ENCODE results near the gene PCED1B. TPM values are rescaled to one million over a fixed set of nuclear protein-coding genes. Genes with fewer than 3 reads are reported as not detected.

Gene PCED1B
- total and polyA plus RNA-seq, 2 experiments from 2014 or later: 5.1 to 6.6 TPM

GRCh38 chr12:47071241-47071852 is 8.1 kb upstream of the PCED1B start:
- ATAC-seq (peak; percentile 80), DNase-seq (ENCODE audit: low spot score) (peak; percentile 82)
- no peaks in the 10 kb centered on the region for H4K20me1 ChIP-seq (replicated peaks; ENCODE audit: insufficient read depth)
- H3K9me2 ChIP-seq (ENCODE audit: insufficient read depth): no peaks in the 10 kb centered on the region
- TF ChIP-seq JUNB (IDR thresholded peaks at IDR 0.05; ENCODE audit: unreplicated experiment) (no peak), CTCF (conservative IDR thresholded peaks at IDR 0.05; ENCODE audit: low read depth in 2 of 2) (peak; percentile 69 to 77)
- Mint-ChIP-seq H3K27ac (no peak overlapping the region), H3K4me3 (no peak overlapping the region), H3K4me1 (peaks cover 35% of the 10 kb centered on the region), H3K27me3 (ENCODE audit: insufficient read depth, low read depth, poor library complexity) (peaks cover 1% of the 10 kb centered on the region), H3K36me3 (ENCODE audit: low read depth) (no peaks in the 10 kb centered on the region), H3K9me3 (no peaks in the 10 kb centered on the region)
- H3K4me1 ChIP-seq (ENCODE audit: insufficient read depth): peaks cover 4% of the 10 kb centered on the region; the same call in 1 of the 2 replicates
- no peaks in the 10 kb centered on the region for H3K27me3 ChIP-seq (ENCODE audit: insufficient read depth)
- H3K4me2 ChIP-seq: no peak overlapping the region
- H2AFZ ChIP-seq: peak overlapping the region; percentile 20; the same call in 1 of the 2 replicates
- H3K36me3 ChIP-seq (ENCODE audit: insufficient read depth): no peaks in the 10 kb centered on the region
- H3F3A ChIP-seq (replicated peaks; ENCODE audit: low read depth): no peaks in the 10 kb centered on the region
- H3K4me3 ChIP-seq: no peak overlapping the region
- H3K79me2 ChIP-seq (replicated peaks; ENCODE audit: insufficient read depth): no peaks in the 10 kb centered on the region
- H3K27ac ChIP-seq (ENCODE audit: low read depth): no peak overlapping the region

- Mint-ChIP-seq H3K27me3 (ENCODE audit: insufficient read depth, low read depth, poor library complexity) (peaks cover 7% of the 10 kb centered on the region), H3K4me1 (peaks cover 19% of the 10 kb centered on the region), H3K27ac (no peak overlapping the region), H3K36me3 (ENCODE audit: low read depth) (no peaks in the 10 kb centered on the region), H3K4me3 (no peak overlapping the region), H3K9me3 (no peaks in the 10 kb centered on the region)
- Histone ChIP-seq H3K36me3 (ENCODE audit: insufficient read depth) (no peaks in the 10 kb centered on the region), H4K20me1 (replicated peaks; ENCODE audit: insufficient read depth) (no peaks in the 10 kb centered on the region), H3K4me1 (ENCODE audit: insufficient read depth) (0 out of 2 replicates have a peak, but pooled peaks cover 4% of the 10 kb centered on the region), H3K79me2 (replicated peaks; ENCODE audit: insufficient read depth) (no peaks in the 10 kb centered on the region), H3K4me3 (no peak overlapping the region), H3K4me2 (no peak overlapping the region), H3F3A (replicated peaks; ENCODE audit: low read depth) (no peaks in the 10 kb centered on the region), H2AFZ (no peak overlapping the region), H3K27ac (ENCODE audit: low read depth) (no peak overlapping the region), H3K27me3 (ENCODE audit: insufficient read depth) (peaks cover 19% of the 10 kb centered on the region), H3K9me2 (ENCODE audit: insufficient read depth) (no peaks in the 10 kb centered on the region)
- no peak for DNase-seq (ENCODE audit: low spot score)
- no peak for TF ChIP-seq JUNB (IDR thresholded peaks at IDR 0.05; ENCODE audit: unreplicated experiment)
- TF ChIP-seq CTCF (conservative IDR thresholded peaks at IDR 0.05; ENCODE audit: low read depth in 2 of 2): no peak
- no peak for TF ChIP-seq EZH2phosphoT487 (IDR thresholded peaks at IDR 0.05; ENCODE audit: unreplicated experiment)
- ATAC-seq: no peak
Measured at GRCh38 chr12:47073951-47074350, 5.5 kb upstream of the PCED1B start.

- Mint-ChIP-seq H3K36me3 (ENCODE audit: low read depth) (no peaks in the 10 kb centered on the region), H3K9me3 (no peaks in the 10 kb centered on the region), H3K27ac (no peak overlapping the region), H3K4me3 (no peak overlapping the region), H3K4me1 (peaks cover 22% of the 10 kb centered on the region), H3K27me3 (ENCODE audit: insufficient read depth, low read depth, poor library complexity) (peaks cover 11% of the 10 kb centered on the region)
- Histone ChIP-seq H4K20me1 (replicated peaks; ENCODE audit: insufficient read depth) (no peaks in the 10 kb centered on the region), H3K79me2 (replicated peaks; ENCODE audit: insufficient read depth) (no peaks in the 10 kb centered on the region), H2AFZ (no peak overlapping the region), H3K9me2 (ENCODE audit: insufficient read depth) (no peaks in the 10 kb centered on the region), H3K4me1 (ENCODE audit: insufficient read depth) (0 out of 2 replicates have a peak, but pooled peaks cover 4% of the 10 kb centered on the region), H3K4me2 (no peak overlapping the region), H3F3A (replicated peaks; ENCODE audit: low read depth) (no peaks in the 10 kb centered on the region), H3K4me3 (no peak overlapping the region), H3K36me3 (ENCODE audit: insufficient read depth) (no peaks in the 10 kb centered on the region), H3K27me3 (ENCODE audit: insufficient read depth) (peaks cover 23% of the 10 kb centered on the region), H3K27ac (ENCODE audit: low read depth) (no peak overlapping the region)
- TF ChIP-seq CREB1 (CRISPR knock-in tag; IDR thresholded peaks at IDR 0.05; ENCODE audit: low read depth) (no peak), POLR2AphosphoS5 (IDR thresholded peaks at IDR 0.05; ENCODE audit: low read depth) (no peak), REST (IDR thresholded peaks at IDR 0.05; ENCODE audit: unreplicated experiment) (no peak), EZH2phosphoT487 (IDR thresholded peaks at IDR 0.05; ENCODE audit: unreplicated experiment) (no peak), EZH2 (IDR thresholded peaks at IDR 0.05; ENCODE audit: low read depth, unreplicated experiment) (no peak), NANOG (IDR thresholded peaks at IDR 0.05; ENCODE audit: borderline replicate concordance) (no peak), ZNF114 (CRISPR knock-in tag; IDR thresholded peaks at IDR 0.05) (no peak), JUNB (IDR thresholded peaks at IDR 0.05; ENCODE audit: unreplicated experiment) (no peak)
- TF ChIP-seq, protein P1, sequence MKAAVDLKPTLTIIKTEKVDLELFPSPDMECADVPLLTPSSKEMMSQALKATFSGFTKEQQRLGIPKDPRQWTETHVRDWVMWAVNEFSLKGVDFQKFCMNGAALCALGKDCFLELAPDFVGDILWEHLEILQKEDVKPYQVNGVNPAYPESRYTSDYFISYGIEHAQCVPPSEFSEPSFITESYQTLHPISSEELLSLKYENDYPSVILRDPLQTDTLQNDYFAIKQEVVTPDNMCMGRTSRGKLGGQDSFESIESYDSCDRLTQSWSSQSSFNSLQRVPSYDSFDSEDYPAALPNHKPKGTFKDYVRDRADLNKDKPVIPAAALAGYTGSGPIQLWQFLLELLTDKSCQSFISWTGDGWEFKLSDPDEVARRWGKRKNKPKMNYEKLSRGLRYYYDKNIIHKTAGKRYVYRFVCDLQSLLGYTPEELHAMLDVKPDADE (IDR thresholded peaks at IDR 0.05): no peak
- no peak for DNase-seq (ENCODE audit: low spot score)
- ATAC-seq: no peak
Measured at GRCh38 chr12:47074757-47075156, 4.7 kb upstream of the PCED1B start.

Data from GM23338 (cell line).